Measurements from ENCODE around the gene SLC30A1. TPM values are rescaled to one million over a fixed set of nuclear protein-coding genes. Genes with fewer than 3 reads are reported as not detected.
"Not testable (repeated sequence)": the region's sequence is repeated elsewhere in the genome, so short reads cannot be mapped to it uniquely, and the experiment has no call there.

Gene SLC30A1, protein sequence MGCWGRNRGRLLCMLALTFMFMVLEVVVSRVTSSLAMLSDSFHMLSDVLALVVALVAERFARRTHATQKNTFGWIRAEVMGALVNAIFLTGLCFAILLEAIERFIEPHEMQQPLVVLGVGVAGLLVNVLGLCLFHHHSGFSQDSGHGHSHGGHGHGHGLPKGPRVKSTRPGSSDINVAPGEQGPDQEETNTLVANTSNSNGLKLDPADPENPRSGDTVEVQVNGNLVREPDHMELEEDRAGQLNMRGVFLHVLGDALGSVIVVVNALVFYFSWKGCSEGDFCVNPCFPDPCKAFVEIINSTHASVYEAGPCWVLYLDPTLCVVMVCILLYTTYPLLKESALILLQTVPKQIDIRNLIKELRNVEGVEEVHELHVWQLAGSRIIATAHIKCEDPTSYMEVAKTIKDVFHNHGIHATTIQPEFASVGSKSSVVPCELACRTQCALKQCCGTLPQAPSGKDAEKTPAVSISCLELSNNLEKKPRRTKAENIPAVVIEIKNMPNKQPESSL
- polyA plus RNA-seq (ENCODE audit: insufficient read length in 12 of 12) = 10 to 100 TPM in 11 of 12 donors, not detected in 1; 10.8 to 30.1 (median 14.7) TPM
- long read RNA-seq, donor 1, full-length matches to known transcripts = 26 of 26 reads
- long read RNA-seq, donor 1, partial matches to known transcripts = 0 of 26 reads
- long read RNA-seq, donor 1, other reads (novel, unspliced or antisense) = 0 of 26 reads
- long read RNA-seq, donor 2, full-length matches to known transcripts = 11 of 11 reads
- long read RNA-seq, donor 2, partial matches to known transcripts = 0 of 11 reads
- long read RNA-seq, donor 2, other reads (novel, unspliced or antisense) = 0 of 11 reads
- long read RNA-seq, donor 3, full-length matches to known transcripts = 3 of 3 reads
- long read RNA-seq, donor 3, partial matches to known transcripts = 0 of 3 reads
- long read RNA-seq, donor 3, other reads (novel, unspliced or antisense) = 0 of 3 reads
- long read RNA-seq, donor 4, full-length matches to known transcripts = 2 of 2 reads
- long read RNA-seq, donor 4, partial matches to known transcripts = 0 of 2 reads
- long read RNA-seq, donor 4, other reads (novel, unspliced or antisense) = 0 of 2 reads
- long read RNA-seq, donor 5, full-length matches to known transcripts = 8 of 8 reads
- long read RNA-seq, donor 5, partial matches to known transcripts = 0 of 8 reads
- long read RNA-seq, donor 5, other reads (novel, unspliced or antisense) = 0 of 8 reads
- long read RNA-seq, donor 6, full-length matches to known transcripts = 1 of 1 reads
- long read RNA-seq, donor 6, partial matches to known transcripts = 0 of 1 reads
- long read RNA-seq, donor 6, other reads (novel, unspliced or antisense) = 0 of 1 reads
- long read RNA-seq, donor 7, full-length matches to known transcripts = 1 of 1 reads
- long read RNA-seq, donor 7, partial matches to known transcripts = 0 of 1 reads
- long read RNA-seq, donor 7, other reads (novel, unspliced or antisense) = 0 of 1 reads
- long read RNA-seq, donor 8, full-length matches to known transcripts = 5 of 5 reads
- long read RNA-seq, donor 8, partial matches to known transcripts = 0 of 5 reads
- long read RNA-seq, donor 8, other reads (novel, unspliced or antisense) = 0 of 5 reads
- long read RNA-seq, donor 9, full-length matches to known transcripts = 1 of 1 reads
- long read RNA-seq, donor 9, partial matches to known transcripts = 0 of 1 reads
- long read RNA-seq, donor 9, other reads (novel, unspliced or antisense) = 0 of 1 reads
- long read RNA-seq, donor 10, full-length matches to known transcripts = 6 of 6 reads
- long read RNA-seq, donor 10, partial matches to known transcripts = 0 of 6 reads
- long read RNA-seq, donor 10, other reads (novel, unspliced or antisense) = 0 of 6 reads
- long read RNA-seq, donor 11, full-length matches to known transcripts = 5 of 5 reads
- long read RNA-seq, donor 11, partial matches to known transcripts = 0 of 5 reads
- long read RNA-seq, donor 11, other reads (novel, unspliced or antisense) = 0 of 5 reads

DNA sequence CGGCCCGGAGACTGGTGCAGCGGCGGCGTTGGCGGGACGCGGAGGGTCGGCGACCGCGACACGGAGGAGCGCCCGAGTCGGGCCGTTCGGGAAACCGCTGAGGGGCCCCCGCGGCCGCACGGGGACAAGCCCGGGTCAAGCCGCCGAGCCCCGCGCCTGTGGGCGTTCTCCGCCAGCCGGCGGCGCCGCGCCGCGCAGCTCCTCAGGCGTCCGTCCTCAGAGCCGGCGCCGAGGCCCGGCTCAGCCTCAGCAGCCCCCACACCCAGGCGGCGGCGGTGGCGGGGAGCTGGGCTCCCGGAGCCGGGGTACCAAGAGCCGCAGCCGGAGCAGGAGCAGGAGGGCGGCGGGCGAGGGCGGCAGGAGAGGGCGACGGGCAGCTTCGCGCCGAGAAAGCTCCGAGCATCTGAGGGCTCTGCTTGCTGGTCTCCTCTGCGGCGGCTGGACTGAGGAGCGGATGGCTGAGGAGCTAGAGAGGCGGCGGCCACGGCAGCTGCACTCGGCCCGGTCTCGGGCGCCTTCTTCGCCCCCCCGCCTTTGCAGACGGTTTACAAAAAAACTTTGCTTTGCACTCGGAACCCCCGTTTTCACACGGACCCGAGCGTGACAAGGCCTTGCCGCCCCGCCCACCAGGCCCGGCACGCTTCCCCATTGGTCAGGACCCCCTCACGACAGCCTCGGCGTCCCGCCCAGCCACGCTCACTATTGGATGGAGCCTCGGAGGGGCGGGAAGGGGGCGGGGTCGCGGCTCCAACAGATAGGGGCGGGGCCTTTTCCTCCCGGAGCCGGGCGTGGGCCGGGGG lies at the start of gene SLC30A1:
TSS of gene SLC30A1 (minus strand) at position 522 of the 800 bp plus-strand sequence. CDS start 549 bp downstream, outside the sequence.
- DNase-seq = peak; percentile 99

DNA sequence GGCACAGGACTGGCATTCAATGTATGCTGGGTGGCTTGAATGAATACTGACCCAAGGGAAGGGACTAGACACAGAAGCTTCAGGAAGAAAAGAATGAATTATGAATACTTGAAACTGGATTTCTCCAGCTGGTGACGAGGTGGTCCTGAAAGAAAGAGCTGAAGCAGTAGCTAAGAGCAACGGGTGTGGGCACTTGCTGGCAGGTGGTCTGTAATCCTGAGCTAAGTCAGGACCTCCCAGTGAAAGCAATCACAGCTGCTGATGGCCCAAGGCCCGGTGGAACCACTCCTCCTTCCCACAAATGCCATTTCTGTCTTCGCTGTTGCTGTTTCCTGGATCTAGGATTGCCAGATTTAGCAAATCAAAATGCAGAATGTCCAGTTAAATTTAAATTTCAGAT lies 49.5 kb upstream of the SLC30A1 start:
- no peak for DNase-seq

- no peak for DNase-seq
These were observed 48.3 kb upstream of the SLC30A1 start for GRCh38 chr1:211627259-211627658.

GRCh38 chr1:211625866-211626265 lies 46.9 kb upstream of the SLC30A1 start:
- not testable (repeated sequence) for DNase-seq

- DNase-seq = no peak
These were observed 46.1 kb upstream of the SLC30A1 start for GRCh38 chr1:211625040-211625439.

DNA sequence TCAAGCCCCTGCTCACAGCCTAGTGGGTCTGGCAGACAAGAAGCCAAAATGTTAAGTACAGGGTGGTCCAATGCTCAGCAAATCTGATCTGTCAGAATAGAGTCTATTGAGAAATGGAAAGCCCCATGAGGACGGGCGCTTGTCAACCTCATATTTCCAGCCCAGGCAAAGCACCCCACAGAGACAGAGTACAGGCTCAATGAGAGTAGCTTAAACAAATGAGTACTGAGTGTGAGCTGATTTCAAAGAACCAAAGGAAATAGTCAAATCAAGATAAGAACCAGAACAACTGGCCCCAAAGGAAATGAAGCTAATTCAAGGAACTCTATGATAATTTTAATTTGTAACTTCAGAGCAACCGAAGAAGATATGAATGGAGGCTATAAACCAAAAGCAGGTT lies 44.6 kb upstream of the SLC30A1 start:
- DNase-seq = no peak

- no peak for DNase-seq
These were observed 42.7 kb upstream of the SLC30A1 start for GRCh38 chr1:211621447-211622198.

DNA sequence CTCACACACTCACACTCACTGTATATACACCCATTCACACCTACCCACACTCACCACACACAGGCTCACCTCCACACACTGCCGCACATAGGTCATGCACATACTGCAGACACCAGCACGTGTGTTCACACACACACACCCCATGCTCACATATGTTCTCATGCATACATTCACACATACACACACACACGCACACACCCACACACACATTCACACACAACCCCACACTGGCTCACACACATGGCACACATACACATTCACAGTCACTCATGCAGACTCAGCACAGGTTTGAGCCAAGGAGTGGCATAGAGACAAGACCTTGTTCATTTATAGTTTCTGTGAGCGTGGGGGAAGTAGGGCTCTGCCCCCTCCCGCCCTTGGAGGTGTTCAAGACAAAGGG lies 41.1 kb upstream of the SLC30A1 start:
- DNase-seq = no peak

GRCh38 chr1:211619033-211619996 lies 40.4 kb upstream of the SLC30A1 start:
- no peak for DNase-seq

DNA sequence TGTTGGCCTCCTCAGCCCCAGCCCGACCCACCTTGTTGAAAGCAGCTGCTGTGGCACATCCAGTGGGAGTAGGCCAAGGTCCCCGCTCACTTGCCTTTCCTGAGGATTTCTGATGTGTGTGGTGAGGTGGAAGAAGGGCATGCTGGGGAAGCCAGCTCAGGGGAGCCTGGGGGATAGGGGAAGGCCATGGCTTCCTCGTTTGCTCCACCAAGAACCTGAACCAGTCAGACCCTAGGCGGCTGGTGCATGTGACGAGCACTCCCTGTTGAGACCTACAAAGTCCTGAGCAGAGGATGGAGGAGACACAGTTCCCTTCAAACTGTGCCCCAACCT lies 38.0 kb upstream of the SLC30A1 start:
- no peak for DNase-seq

- peak; percentile 49 for DNase-seq
These were observed 37.4 kb upstream of the SLC30A1 start for GRCh38 chr1:211616231-211616964.

- no peak for DNase-seq
These were observed 35.7 kb upstream of the SLC30A1 start for GRCh38 chr1:211614615-211615014.

DNA sequence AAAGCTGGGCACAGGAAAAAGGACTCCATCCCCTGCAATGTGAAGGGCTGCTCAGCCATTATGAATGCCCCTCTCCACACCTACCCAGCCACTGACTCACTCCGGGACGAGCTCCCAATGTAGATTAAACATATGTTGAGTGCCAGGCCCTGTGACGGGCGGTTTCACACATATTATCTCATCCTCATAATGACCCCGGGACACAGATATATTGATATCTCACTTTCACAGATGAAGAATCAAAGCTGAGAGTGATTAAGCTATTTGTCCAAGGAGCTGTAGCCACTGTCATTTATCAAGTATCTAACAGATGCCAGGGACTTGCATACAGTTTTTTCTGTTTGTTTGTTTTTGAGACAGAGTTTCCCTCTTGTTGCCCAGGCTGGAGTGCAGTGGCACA lies 35.0 kb upstream of the SLC30A1 start:
- DNase-seq = no peak

GRCh38 chr1:211613108-211613947 lies 34.4 kb upstream of the SLC30A1 start:
- DNase-seq = peak; percentile 46

DNA sequence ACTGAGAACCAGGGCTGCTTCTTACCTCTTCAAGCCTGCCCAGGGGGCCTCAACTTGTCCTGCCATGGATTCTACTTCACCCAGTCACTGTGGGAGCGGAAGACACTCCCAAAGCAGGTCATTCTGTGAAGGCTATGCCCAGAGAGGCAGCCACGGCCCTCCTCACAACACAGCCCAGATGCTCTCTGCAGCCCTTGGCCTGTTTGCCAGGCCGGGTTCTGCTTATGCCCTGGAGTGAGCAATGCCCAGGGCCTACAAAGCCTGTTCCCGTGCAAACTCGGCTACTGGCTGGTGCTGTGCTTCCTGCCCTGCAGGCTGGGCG lies 33.8 kb upstream of the SLC30A1 start:
- no peak for DNase-seq

DNA sequence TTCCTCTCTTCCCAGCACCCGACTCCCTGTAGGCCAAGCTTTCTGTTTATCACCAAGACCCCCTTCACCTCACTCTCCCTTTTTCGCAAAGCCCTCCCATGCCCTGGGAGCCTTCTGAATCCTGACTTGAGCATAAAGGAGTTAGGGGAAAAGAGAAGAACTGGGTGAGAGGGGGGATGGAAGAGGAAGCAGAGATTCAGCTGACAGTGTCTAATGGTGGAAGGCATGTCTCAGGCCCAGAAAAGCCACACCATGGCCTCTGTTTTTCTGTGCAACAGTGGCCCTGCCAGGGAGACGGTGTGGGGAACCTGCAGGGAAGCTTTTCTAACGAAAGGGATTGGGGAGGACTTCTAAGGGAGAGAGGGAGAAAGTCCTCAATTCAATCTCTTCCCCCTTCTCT lies 32.9 kb upstream of the SLC30A1 start:
- DNase-seq = no peak
